ENCODE results near the gene GAR1.
"Not testable (repeated sequence)": the region's sequence is repeated elsewhere in the genome, so short reads cannot be mapped to it uniquely, and the experiment has no call there.

The GAR1 gene

DNA sequence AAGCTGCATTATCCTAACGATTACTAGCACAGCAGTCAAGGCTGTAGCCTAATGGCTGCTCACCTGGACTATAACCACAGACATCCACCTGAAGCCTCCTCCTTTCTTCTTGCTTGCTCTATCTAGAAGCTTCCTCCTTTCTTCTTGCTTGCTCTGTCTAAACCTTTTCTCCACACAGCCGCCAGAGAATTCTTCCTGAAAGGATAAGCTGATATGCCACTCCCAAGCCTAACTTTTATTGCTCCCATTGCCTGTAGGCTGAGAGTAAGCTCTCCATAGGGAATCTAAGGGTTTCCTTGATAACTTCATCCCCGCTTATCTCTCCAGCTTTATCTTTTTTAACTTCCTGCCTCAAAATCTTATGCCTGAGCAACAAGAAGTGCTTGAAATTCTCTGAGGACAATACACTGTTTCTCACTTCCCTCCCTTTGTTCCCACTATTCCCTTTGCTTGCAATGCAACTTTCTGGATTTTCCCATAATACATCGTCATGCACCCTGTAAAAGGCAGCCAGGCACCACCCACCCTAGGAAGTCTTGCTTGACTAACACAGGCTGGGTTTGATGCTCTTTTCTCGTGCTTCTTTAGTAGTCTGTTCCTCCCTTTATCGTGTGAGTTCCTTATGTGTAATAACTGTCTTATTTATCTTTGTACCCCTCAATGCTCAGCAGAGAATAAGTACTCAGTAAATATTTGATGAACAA is 31.0 kb downstream of the GAR1 start:
- no peak for DNase-seq

DNA sequence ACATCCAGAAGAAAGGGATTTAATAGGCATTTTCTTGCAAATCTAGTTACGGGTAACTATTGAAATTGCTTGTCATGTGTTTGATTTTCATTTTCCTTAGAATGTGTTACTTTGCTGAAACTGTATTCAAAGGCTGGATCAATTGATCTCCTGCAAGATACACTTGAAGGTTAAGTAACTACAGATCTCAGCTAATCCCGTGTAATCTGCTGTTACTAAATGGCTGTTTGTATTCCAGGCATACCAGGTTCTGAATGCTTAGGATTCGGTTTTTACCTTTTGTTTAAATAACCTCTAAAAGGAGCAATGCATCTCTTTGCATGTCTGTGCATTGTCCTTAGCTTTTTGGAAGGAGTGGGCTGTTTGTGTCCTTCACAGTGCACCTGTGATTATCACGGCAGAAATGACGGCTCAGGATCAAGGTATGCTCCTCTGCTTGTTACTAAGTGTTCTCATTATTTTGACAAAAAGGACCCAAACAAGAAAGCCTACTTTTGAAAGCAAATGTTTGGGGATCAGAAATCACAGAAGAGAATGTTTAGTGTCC is 32.4 kb downstream of the GAR1 start, which contains the start of gene LRIT3:
Gene LRIT3, plus strand, starts transcription at position 212 of the 547 bp plus-strand sequence. Its CDS starts 95 bp downstream, at position 307.
- no peak for DNase-seq

DNA sequence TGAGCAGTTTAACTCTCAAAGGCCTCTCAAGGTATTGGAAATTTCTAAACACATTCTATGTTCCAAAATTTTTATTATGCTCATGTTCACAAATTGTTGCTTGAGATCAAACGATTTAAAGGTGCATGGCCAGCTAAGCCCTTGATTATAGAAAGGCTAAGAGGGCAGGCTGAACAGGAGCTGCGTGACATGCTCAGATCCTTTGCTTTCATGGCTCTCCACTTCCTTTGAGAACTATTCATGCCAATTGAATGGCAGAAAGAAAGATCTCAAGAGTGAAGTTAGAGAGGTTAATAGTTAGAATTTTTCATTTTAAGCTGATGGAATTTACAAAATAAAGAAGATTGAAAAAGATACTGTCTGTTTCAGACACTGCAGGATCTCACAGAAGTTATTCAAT is 32.9 kb downstream of the GAR1 start:
- DNase-seq: no peak

DNA sequence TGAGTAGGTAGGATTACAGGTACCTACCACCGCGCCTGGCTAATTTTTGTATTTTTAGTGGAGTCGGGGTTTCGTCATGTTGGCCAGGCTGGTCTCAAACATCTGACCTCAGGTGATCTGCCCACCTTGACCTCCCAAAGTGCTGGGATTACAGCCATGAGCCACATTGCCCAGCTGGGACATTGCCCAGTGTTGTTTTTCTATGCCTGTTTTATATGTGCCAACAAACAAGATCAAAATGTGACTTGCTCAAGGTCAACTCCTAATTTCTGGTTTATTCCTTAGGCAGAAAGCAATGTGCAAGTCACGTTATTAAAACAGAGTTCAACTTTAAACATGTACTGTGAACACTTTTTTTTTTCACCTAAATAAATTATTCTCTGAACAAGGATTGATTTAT is 35.0 kb downstream of the GAR1 start:
- no peak for DNase-seq

DNA sequence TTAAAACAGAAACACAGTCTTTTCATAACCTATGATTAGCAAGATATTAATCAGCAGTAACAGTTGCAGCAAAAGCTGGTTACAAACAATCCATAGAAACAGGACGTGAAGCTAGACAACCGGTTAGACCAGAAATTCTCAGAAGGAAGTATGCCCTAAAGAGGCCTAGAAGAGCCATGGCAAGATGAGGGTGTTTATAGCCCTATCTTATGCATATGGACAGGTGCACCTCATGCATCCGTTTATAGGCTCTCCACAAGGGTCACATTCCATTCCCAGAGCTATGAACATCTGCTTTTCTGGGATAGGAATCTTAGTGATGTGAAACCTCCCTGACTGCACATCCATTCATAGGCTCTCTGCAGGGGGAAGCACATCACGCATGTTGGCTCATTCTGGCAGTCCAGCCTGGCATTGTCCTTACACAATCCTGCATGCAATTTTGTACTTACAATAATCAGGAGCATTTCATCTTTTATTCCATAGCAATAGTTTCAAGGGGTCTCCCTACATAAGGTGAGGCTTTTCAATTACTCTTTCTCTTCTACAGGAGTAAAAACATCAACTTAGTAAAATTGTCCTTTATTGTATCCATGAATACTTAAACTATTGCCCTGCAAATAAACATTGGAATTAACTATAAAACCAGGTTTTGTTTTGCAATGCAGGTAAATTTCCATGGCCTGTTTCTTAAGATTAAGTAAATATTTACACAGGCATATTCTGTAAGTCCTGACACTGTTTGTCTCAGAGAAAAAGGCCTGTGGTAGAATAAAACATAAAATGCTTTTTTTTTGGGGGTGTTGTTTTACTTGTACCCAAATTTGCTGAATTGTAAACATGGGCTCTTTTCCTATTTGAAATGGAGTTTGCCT is 44.1 kb downstream of the GAR1 start:
- not testable (repeated sequence) for DNase-seq

DNA sequence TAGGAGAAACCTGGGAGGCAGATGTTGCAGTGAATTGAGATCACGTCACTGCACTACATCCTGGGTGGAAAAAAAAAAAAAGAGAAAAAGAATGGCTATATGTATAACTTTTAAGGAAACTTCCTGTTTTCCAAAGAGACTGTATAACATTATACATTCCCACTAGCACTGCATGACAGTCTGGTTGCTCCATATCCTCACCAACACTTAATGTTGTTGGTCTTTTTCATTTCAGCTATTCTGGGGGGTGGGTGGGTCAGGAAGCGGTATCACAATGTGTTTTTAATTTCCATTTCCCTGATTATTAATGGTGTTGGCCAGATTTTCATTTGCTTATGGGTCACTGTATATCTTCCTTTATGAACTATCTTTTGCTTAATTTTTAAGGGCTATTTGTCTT is 45.7 kb downstream of the GAR1 start:
- DNase-seq: no peak

DNA sequence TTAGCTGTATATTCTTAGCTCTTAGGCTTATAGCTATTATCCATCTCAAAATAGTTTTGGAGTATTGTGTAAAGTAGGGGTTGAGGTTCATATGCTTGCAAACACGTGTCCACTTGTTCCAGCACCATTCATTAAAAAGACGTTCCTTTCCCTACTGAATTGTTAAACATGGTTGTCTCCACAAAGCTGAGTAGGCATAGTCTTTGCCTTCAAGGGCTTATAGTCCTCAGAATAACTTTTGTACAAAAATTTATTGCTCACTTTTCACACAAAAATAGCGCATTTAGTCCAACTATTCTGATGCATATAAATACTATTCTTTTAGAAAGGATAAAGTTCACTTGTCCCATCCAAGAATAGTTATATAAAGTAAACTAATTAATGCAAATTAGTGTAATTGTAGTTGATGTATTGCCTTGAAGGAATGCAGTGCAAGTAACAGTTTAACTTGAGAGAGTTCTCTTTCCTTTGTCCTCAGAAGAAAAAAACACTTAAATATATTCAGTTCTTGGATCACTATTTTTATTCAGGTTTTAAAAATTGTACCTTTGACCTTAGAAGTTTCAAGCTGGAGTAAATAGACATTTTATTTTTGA is 46.5 kb downstream of the GAR1 start:
- no peak for DNase-seq

DNA sequence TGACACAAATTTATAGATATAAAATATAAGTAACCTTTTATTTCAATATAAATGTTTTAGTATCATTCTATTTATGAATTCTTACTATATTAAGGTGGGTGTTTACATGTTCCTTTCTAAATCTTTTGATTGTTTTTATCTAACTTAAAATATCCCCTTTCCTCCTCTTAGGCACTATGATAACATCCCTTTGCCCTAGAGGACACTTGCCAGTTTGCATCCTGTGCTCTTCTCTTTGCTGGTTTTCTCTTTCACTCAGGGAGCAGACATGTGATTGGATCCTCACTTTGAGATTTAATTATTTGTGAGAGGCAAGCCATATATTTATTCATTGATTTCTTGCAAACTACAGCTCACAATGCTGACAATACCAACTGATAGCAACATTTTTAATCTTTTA is 48.6 kb downstream of the GAR1 start:
- no peak for DNase-seq

DNA sequence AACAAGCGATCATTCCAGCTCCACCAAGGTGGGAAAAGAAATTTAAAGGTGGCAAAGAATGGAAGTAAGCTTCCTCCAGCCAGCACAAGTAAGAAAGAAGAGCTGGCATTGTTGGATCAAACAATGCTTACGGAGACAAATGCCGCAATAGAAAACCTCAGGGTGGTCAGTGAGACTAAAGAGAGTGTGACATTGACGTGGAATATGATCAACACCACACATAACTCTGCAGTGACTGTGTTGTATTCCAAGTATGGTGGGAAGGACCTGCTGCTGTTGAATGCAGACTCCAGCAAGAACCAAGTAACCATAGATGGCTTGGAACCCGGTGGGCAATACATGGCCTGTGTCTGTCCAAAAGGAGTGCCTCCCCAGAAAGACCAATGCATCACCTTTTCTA is 54.5 kb downstream of the GAR1 start:
- DNase-seq: no peak

DNA sequence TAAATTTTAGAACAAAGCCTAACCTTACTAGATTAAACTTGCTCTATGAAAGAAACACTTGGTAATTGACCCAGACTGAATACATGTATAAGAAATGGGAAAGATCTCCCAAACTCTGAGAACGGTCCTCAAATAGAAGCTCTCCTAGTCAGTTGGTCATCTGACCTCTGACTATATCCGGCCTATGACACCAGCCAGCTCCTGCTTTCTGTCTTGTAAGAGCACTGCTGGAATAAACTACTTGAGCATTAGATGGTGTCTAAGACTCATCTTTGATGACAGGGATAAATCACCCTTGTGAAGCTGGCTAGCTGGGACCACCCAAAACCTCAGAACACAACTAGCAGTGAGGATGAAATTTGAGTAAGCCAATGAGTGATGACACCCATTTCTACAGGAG is 56.5 kb downstream of the GAR1 start:
- no peak for DNase-seq

DNA sequence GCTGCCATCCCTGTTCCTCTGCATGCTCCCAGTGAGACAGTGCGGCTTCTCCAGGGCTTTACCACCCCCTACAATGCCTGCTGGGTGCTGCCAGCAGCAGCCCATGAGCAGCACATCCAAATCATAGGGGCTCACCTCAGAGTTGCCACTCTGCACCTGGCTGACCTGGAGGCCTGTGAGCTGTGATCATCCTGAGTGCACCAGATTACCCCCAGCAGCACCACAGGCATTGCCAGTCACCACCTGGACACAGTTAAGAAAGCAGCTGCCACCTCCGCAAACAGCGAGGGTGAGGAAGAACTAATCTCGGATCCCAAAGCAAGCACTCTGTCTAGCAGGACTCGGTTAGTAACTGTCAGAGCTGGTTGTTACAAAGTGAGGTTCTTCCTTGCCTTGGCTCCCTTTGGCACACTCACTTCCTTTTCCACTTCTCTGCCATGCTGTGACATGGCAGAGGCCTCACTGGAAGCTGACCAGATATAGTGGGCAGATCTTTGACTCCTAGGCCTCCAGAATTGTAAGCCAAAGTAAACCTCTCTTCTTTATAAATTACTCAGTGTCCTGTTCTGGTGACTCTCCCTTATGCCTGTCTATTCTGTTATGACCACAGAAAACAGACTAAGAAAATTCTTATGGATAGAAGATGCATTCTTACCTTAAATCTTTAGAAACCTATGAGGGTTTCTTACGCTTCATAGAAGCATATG is 57.5 kb downstream of the GAR1 start:
- DNase-seq: no peak

DNA sequence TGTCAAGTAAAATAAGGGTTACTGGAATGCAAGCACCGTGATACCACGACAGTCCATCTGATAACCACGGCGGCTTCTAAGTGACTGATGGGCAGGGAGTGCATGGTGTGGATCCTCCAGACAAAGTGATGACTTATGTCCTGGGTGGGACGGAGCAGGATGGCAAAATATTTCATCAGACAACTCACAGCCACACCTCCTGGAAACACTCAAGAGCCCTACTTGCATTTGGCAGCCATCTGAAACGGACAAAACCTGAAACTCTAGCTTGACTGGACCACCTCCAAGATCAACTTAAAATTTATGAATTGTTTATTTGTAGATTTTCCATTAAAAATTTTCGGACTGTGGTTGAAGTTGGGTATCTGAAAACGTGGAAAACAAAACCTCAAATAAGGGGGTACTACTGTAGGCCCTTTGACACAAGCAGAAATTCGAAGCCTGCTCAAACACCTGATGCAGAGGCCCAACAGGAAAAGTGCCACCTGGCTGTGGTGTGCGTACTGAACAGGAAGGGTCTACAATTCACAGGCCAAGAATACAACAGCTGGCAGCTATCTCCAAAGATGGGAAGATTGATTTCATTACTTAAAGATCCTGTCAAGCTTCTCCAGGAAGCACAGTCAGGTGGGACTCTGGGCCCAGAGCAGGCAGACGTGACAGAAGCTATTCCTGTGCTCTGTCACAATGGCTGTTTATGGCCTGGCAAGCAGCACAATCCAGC is 58.4 kb downstream of the GAR1 start:
- DNase-seq: no peak

Measured in suppressor macrophage (primary cell).